MM.1S (cell line): ENCODE measurements around the gene FRAT1.

Experiments
- DNase-seq: peaks from one replicate; pipeline ENCODE4 v3.0.0-alpha.2; 2015
- H2AFZ ChIP-seq: fragments of 300-600 bp; sonication (generic); 2 replicates; pipeline ENCODE4 v1.6.0; 2016; ENCODE audit warnings: antibody characterized with exemption, low read length
- H3F3A ChIP-seq: fragments of 300-600 bp; sonication (generic); 2 replicates; pipeline ENCODE4 v1.6.1; 2016; ENCODE audit warnings: mild to moderate bottlenecking, antibody characterized with exemption, low read length, moderate library complexity, mixed read lengths; ENCODE audit not compliant: insufficient read depth
- H3K27ac ChIP-seq: fragments of 300-600 bp; sonication (generic); 2 replicates; pipeline ENCODE4 v1.5.1; 2016; ENCODE audit warnings: mild to moderate bottlenecking, low read length
- H3K27me3 ChIP-seq: fragments of 300-600 bp; sonication (generic); replicated peaks from 2 replicates; pipeline ENCODE4 v1.6.0; 2016; ENCODE audit warnings: low read length; ENCODE audit not compliant: insufficient read depth
- H3K36me3 ChIP-seq: fragments of 300-600 bp; sonication (generic); replicated peaks from 2 replicates; pipeline ENCODE4 v1.6.1; 2016; ENCODE audit warnings: mild to moderate bottlenecking, low read length, mixed read lengths; ENCODE audit not compliant: insufficient read depth
- H3K4me1 ChIP-seq: fragments of 300-600 bp; sonication (generic); 2 replicates; pipeline ENCODE4 v1.6.1; 2016; ENCODE audit warnings: low read length, mixed read lengths
- H3K4me2 ChIP-seq: fragments of 300-600 bp; sonication (generic); 2 replicates; pipeline ENCODE4 v1.6.0; 2016; ENCODE audit warnings: low read depth, low read length
- H3K4me3 ChIP-seq: fragments of 300-600 bp; sonication (generic); 2 replicates; pipeline ENCODE4 v1.5.1; 2016; ENCODE audit warnings: low read length, mixed read lengths
- H3K79me2 ChIP-seq: fragments of 300-600 bp; sonication (generic); 2 replicates; pipeline ENCODE4 v1.6.1; 2016; ENCODE audit warnings: mixed run types, low read length, mixed read lengths
- H3K9ac ChIP-seq: fragments of 300-600 bp; sonication (generic); 2 replicates; pipeline ENCODE4 v1.6.1; 2016; ENCODE audit warnings: low read length, mixed read lengths
- H3K9me2 ChIP-seq: fragments of 300-600 bp; sonication (generic); replicated peaks from 2 replicates; pipeline ENCODE4 v1.6.1; 2016; ENCODE audit warnings: mild to moderate bottlenecking, low read length, mixed read lengths; ENCODE audit not compliant: insufficient read depth
- H3K9me3 ChIP-seq: fragments of 300-600 bp; sonication (generic); replicated peaks from 2 replicates; pipeline ENCODE4 v1.6.1; 2016; ENCODE audit warnings: mild to moderate bottlenecking, low read length, mixed read lengths; ENCODE audit not compliant: insufficient read depth
- H4K20me1 ChIP-seq: fragments of 300-600 bp; sonication (generic); 2 replicates; pipeline ENCODE4 v1.6.1; 2016; ENCODE audit warnings: mild to moderate bottlenecking, low read length, moderate library complexity, mixed read lengths; ENCODE audit not compliant: insufficient read depth
- CTCF ChIP-seq: fragments of 300-600 bp; sonication (generic); IDR thresholded peaks from 2 replicates; pipeline ENCODE4 v1.5.1; 2016; ENCODE audit warnings: antibody characterized with exemption, low read length, mixed read lengths
- EZH2 ChIP-seq: fragments of 300-600 bp; sonication (generic); optimal IDR thresholded peaks from 2 replicates; pipeline ENCODE3; 2017; ENCODE audit warnings: low read depth, mild to moderate bottlenecking, antibody characterized with exemption, low read length, mixed read lengths
- EZH2phosphoT487 ChIP-seq: fragments of 300-600 bp; sonication (generic); IDR thresholded peaks from 2 replicates; pipeline ENCODE4 v1.6.1; 2018; ENCODE audit warnings: antibody characterized with exemption, low read length

Gene FRAT1

GRCh38 chr10:97356318-97356914, 37.3 kb downstream of the FRAT1 start:
- no peaks in the 10 kb centered on the region for H3K36me3 ChIP-seq
- TF ChIP-seq EZH2phosphoT487 (no peak), EZH2 (no peak), CTCF (no peak)

GRCh38 chr10:97356918-97357317, 37.8 kb downstream of the FRAT1 start:
- Histone ChIP-seq H3K27me3 (no peaks in the 10 kb centered on the region), H3K9ac (no peak overlapping the region), H2AFZ (no peak overlapping the region), H3K36me3 (no peaks in the 10 kb centered on the region), H3F3A (no peaks in the 10 kb centered on the region), H4K20me1 (no peaks in the 10 kb centered on the region), H3K9me2 (no peaks in the 10 kb centered on the region), H3K9me3 (no peaks in the 10 kb centered on the region), H3K4me1 (no peaks in the 10 kb centered on the region), H3K4me3 (no peak overlapping the region), H3K79me2 (no peaks in the 10 kb centered on the region), H3K27ac (no peak overlapping the region), H3K4me2 (no peak overlapping the region)
- DNase-seq: no peak
- TF ChIP-seq EZH2phosphoT487 (no peak), EZH2 (no peak), CTCF (no peak)

More at GRCh38 chr10:97356318-97356914, 37.3 kb downstream of the FRAT1 start:
- Histone ChIP-seq H3K4me1 (no peaks in the 10 kb centered on the region), H3K27me3 (no peaks in the 10 kb centered on the region), H3K9me2 (no peaks in the 10 kb centered on the region), H3K4me2 (no peak overlapping the region), H3K79me2 (no peaks in the 10 kb centered on the region), H3K9me3 (no peaks in the 10 kb centered on the region), H3K4me3 (no peak overlapping the region), H3K27ac (no peak overlapping the region), H3K9ac (no peak overlapping the region), H4K20me1 (no peaks in the 10 kb centered on the region), H3F3A (no peaks in the 10 kb centered on the region), H2AFZ (no peak overlapping the region)
- no peak for DNase-seq

- no peaks in the 10 kb centered on the region for H3K4me1 ChIP-seq
- H3K9me2 ChIP-seq: no peaks in the 10 kb centered on the region
- H3F3A ChIP-seq: no peaks in the 10 kb centered on the region
- no peaks in the 10 kb centered on the region for H4K20me1 ChIP-seq
- no peak for DNase-seq
- no peak overlapping the region for H3K4me2 ChIP-seq
- no peak overlapping the region for H3K27ac ChIP-seq
- H3K27me3 ChIP-seq: no peaks in the 10 kb centered on the region
- no peaks in the 10 kb centered on the region for H3K36me3 ChIP-seq
- no peaks in the 10 kb centered on the region for H3K79me2 ChIP-seq
- H3K4me3 ChIP-seq: no peak overlapping the region
- H3K9me3 ChIP-seq: no peaks in the 10 kb centered on the region
- TF ChIP-seq EZH2phosphoT487: no peak
- TF ChIP-seq CTCF: no peak
- TF ChIP-seq EZH2: no peak
- no peak overlapping the region for H2AFZ ChIP-seq
- H3K9ac ChIP-seq: no peak overlapping the region
Observed at GRCh38 chr10:97358349-97358748, 39.3 kb downstream of the FRAT1 start.
